Neutrophil (primary cell): ENCODE measurements around the gene MTFMT.

Experiments used
- H3K27ac ChIP-seq: fragments of 200-600 bp; sonication (generic); 2 replicates; pipeline ENCODE4 v1.5.1; 2016; ENCODE audit warnings: mild to moderate bottlenecking, moderate library complexity
- H3K27me3 ChIP-seq: fragments of 200-600 bp; sonication (generic); 2 replicates; pipeline ENCODE4 v1.6.0; 2016; ENCODE audit warnings: mild to moderate bottlenecking
- H3K36me3 ChIP-seq: fragments of 200-600 bp; sonication (generic); 2 replicates; pipeline ENCODE4 v1.5.1; 2017
- H3K4me1 ChIP-seq, 2 experiments: fragments of 200-600 bp in 1 of 2; sonication (generic) in 1 of 2; 1 replicate in 1 of 2; 2 replicates in 1 of 2; pipeline versions ENCODE4 v1.5.1 to v1.6.1; 2013 to 2016; ENCODE audit warnings: low read depth in 1 of 2, low read length in 1 of 2, mild to moderate bottlenecking in 1 of 2, moderate library complexity in 1 of 2; ENCODE audit not compliant: control insufficient read depth in 1 of 2, insufficient read depth in 1 of 2
- H3K4me3 ChIP-seq, 2 experiments: fragments of 200-600 bp in 1 of 2; sonication (generic) in 1 of 2; 1 replicate in 1 of 2; 2 replicates in 1 of 2; pipeline ENCODE4 v1.5.1; 2013 to 2016; ENCODE audit warnings: low read depth in 1 of 2, low read length in 1 of 2, mild to moderate bottlenecking in 1 of 2, moderate library complexity in 1 of 2
- H3K9me3 ChIP-seq: fragments of 200-600 bp; sonication (generic); 2 replicates; pipeline ENCODE4 v1.5.1; 2016
- CTCF ChIP-seq: fragments of 200-600 bp; sonication (generic); IDR thresholded peaks from 2 replicates; pipeline ENCODE4 v1.5.1; 2016; ENCODE audit warnings: antibody characterized with exemption

Gene MTFMT

GRCh38 chr15:64979252-64979710 lies 50.2 kb downstream of the MTFMT start:
- Histone ChIP-seq H3K27ac (peak overlapping the region; percentile 50), H3K27me3 (no peaks in the 10 kb centered on the region), H3K36me3 (peaks cover 73% of the 10 kb centered on the region), H3K4me3 (no peak overlapping the region), H3K4me1 (peaks cover 25% of the 10 kb centered on the region in 2 experiments), H3K9me3 (no peaks in the 10 kb centered on the region)
- no peak for TF ChIP-seq CTCF

GRCh38 chr15:64975390-64975789 lies 54.0 kb downstream of the MTFMT start:
- H3K36me3 ChIP-seq, result peaks cover 98% of the 10 kb centered on the region
- H3K4me3 ChIP-seq, result no peak overlapping the region
- no peak overlapping the region for H3K27ac ChIP-seq
- no peaks in the 10 kb centered on the region for H3K4me1 ChIP-seq
- no peaks in the 10 kb centered on the region for H3K9me3 ChIP-seq
- H3K27me3 ChIP-seq, result no peaks in the 10 kb centered on the region
- TF ChIP-seq CTCF, result no peak

GRCh38 chr15:64970698-64971097 lies 58.7 kb downstream of the MTFMT start:
- H3K36me3 ChIP-seq, result peaks cover 91% of the 10 kb centered on the region
- H3K4me1 ChIP-seq, result no peaks in the 10 kb centered on the region
- H3K4me3 ChIP-seq, result no peak overlapping the region
- no peak for TF ChIP-seq CTCF
- peak overlapping the region; percentile 41 for H3K27ac ChIP-seq
- H3K9me3 ChIP-seq, result no peaks in the 10 kb centered on the region
- no peaks in the 10 kb centered on the region for H3K27me3 ChIP-seq

GRCh38 chr15:64969401-64969800 lies 60.0 kb downstream of the MTFMT start:
- no peaks in the 10 kb centered on the region for H3K4me1 ChIP-seq
- H3K36me3 ChIP-seq, result peaks cover 91% of the 10 kb centered on the region
- no peaks in the 10 kb centered on the region for H3K9me3 ChIP-seq
- no peak for TF ChIP-seq CTCF
- H3K27me3 ChIP-seq, result no peaks in the 10 kb centered on the region
- H3K4me3 ChIP-seq, result no peak overlapping the region
- H3K27ac ChIP-seq, result peak overlapping the region; percentile 10

GRCh38 chr15:64961013-64961412 lies 68.4 kb downstream of the MTFMT start:
- Histone ChIP-seq H3K27ac (no peak overlapping the region), H3K4me3 (no peak overlapping the region), H3K36me3 (peaks cover 100% of the 10 kb centered on the region), H3K4me1 (no peaks in the 10 kb centered on the region), H3K9me3 (no peaks in the 10 kb centered on the region), H3K27me3 (no peaks in the 10 kb centered on the region)
- no peak for TF ChIP-seq CTCF

GRCh38 chr15:64960153-64960552 lies 69.3 kb downstream of the MTFMT start:
- H3K4me1 ChIP-seq, result no peaks in the 10 kb centered on the region
- H3K36me3 ChIP-seq, result peaks cover 100% of the 10 kb centered on the region
- no peaks in the 10 kb centered on the region for H3K27me3 ChIP-seq
- no peak overlapping the region for H3K27ac ChIP-seq
- H3K4me3 ChIP-seq, result no peak overlapping the region
- no peak for TF ChIP-seq CTCF
- H3K9me3 ChIP-seq, result no peaks in the 10 kb centered on the region
